ENCODE measurements around the gene ZNF532.

ZNF532 gene

GRCh38 chr18:58870130-58870529, 5.5 kb downstream of the ZNF532 start:
- Mint-ChIP-seq H3K9me3 (peaks cover 5% of the 10 kb centered on the region), H3K27ac (no peak overlapping the region), H3K4me3 (no peak overlapping the region), H3K36me3 (peaks cover 62% of the 10 kb centered on the region), H3K4me1 (peaks cover 37% of the 10 kb centered on the region), H3K27me3 (no peaks in the 10 kb centered on the region)
- ATAC-seq (ENCODE audit: low read depth) (no peak), DNase-seq (ENCODE audit: low spot score in 2 of 2) (no peak)

GRCh38 chr18:58870621-58871020, 5.9 kb downstream of the ZNF532 start:
- Mint-ChIP-seq H3K27ac (no peak overlapping the region), H3K27me3 (no peaks in the 10 kb centered on the region), H3K4me1 (peaks cover 37% of the 10 kb centered on the region), H3K36me3 (peaks cover 57% of the 10 kb centered on the region), H3K4me3 (no peak overlapping the region), H3K9me3 (peaks cover 5% of the 10 kb centered on the region)
- ATAC-seq (ENCODE audit: low read depth), result no peak
- no peak for DNase-seq (ENCODE audit: low spot score in 2 of 2)

GRCh38 chr18:58871514-58872420, 7.1 kb downstream of the ZNF532 start:
- no peak overlapping the region for H3K4me3 Mint-ChIP-seq
- no peaks in the 10 kb centered on the region for H3K27me3 Mint-ChIP-seq
- ATAC-seq (ENCODE audit: low read depth), result no peak
- DNase-seq (ENCODE audit: low spot score in 2 of 2), result no peak
- H3K4me1 Mint-ChIP-seq, result peaks cover 31% of the 10 kb centered on the region
- H3K27ac Mint-ChIP-seq, result no peak overlapping the region
- peaks cover 5% of the 10 kb centered on the region for H3K9me3 Mint-ChIP-seq
- H3K36me3 Mint-ChIP-seq, result peaks cover 50% of the 10 kb centered on the region

DNA sequence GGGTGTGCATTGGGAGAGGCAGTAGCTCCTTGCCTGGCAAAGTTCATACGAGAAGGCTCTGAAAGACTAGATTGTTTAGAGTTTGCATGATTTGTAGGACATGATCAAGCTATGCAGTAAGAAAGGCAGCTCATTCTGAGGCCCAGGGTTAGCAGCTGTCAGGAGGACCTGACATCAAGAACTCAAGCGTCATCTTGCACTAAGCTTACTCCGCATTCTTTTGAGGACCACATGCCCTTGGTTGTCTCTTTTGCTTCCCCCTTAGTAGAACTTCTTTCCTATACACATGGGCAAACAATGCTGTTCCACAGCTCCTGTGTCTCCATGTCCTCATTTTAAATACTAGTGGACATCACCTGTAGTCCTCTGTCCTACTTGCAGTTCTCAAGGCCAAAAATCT, 14.0 kb downstream of the ZNF532 start:
- peaks cover 30% of the 10 kb centered on the region for H3K36me3 Mint-ChIP-seq
- no peak for ATAC-seq (ENCODE audit: low read depth)

GRCh38 chr18:58881477-58881876, 16.8 kb downstream of the ZNF532 start:
- DNase-seq (ENCODE audit: low spot score in 2 of 2) (no peak), ATAC-seq (ENCODE audit: low read depth) (no peak)
- Mint-ChIP-seq H3K36me3 (peaks cover 26% of the 10 kb centered on the region), H3K9me3 (no peaks in the 10 kb centered on the region), H3K4me3 (no peak overlapping the region), H3K27ac (peak overlapping the region; percentile 50), H3K27me3 (no peaks in the 10 kb centered on the region), H3K4me1 (peaks cover 22% of the 10 kb centered on the region)

More for the DNA sequence above, 14.0 kb downstream of the ZNF532 start:
- Mint-ChIP-seq H3K4me1 (peaks cover 31% of the 10 kb centered on the region), H3K27me3 (no peaks in the 10 kb centered on the region), H3K4me3 (no peak overlapping the region), H3K9me3 (no peaks in the 10 kb centered on the region), H3K27ac (no peak overlapping the region)
- DNase-seq (ENCODE audit: low spot score in 2 of 2), result no peak

DNA sequence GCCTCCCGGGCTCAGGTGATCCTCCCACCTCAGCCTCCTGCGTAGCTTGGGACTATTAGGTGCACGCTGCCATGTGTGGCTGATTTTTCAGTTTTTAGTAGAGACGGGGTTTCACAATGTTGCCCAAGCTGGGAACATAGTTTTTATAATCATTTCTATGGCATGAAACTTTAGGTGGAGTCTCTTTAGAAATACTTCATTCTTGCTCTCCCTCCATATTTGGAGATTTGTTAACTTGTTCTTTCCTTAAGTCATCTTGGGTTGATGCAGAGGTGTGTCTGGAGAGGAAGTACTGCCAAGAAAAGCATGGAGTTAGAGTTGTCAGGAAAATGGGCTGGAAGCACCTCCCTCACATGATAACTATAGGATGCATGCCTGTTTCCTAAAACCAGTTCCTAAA, 17.4 kb downstream of the ZNF532 start:
- ATAC-seq (ENCODE audit: low read depth) (no peak), DNase-seq (ENCODE audit: low spot score in 2 of 2) (no peak)
- no peaks in the 10 kb centered on the region for H3K9me3 Mint-ChIP-seq
- peaks cover 23% of the 10 kb centered on the region for H3K4me1 Mint-ChIP-seq
- no peaks in the 10 kb centered on the region for H3K27me3 Mint-ChIP-seq
- peaks cover 23% of the 10 kb centered on the region for H3K36me3 Mint-ChIP-seq
- H3K4me3 Mint-ChIP-seq, result no peak overlapping the region
- H3K27ac Mint-ChIP-seq, result no peak overlapping the region

DNA sequence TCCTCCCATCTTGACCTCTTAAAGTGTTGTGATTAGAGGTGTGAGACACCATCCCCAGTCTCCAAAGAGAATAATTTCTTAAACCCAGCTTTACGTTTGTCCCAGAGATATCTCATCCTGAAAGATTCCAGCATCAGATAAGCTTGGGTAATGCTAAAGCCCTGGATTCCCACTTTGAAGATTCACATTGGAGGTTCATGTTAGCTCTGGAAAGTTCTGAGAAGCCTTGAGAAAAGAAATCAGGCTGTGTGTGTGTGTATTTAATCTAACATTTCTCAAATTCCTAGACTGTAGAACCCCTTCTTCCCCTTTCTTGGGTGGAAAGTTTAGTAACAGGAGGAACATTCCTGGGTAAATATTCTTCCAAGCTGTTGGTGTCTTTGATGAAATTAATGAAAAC, 18.0 kb downstream of the ZNF532 start:
- ATAC-seq (ENCODE audit: low read depth) (no peak), DNase-seq (ENCODE audit: low spot score in 2 of 2) (no peak)
- H3K9me3 Mint-ChIP-seq, result no peaks in the 10 kb centered on the region
- no peak overlapping the region for H3K27ac Mint-ChIP-seq
- H3K36me3 Mint-ChIP-seq, result peaks cover 18% of the 10 kb centered on the region
- H3K27me3 Mint-ChIP-seq, result no peaks in the 10 kb centered on the region
- no peak overlapping the region for H3K4me3 Mint-ChIP-seq
- peaks cover 24% of the 10 kb centered on the region for H3K4me1 Mint-ChIP-seq

DNA sequence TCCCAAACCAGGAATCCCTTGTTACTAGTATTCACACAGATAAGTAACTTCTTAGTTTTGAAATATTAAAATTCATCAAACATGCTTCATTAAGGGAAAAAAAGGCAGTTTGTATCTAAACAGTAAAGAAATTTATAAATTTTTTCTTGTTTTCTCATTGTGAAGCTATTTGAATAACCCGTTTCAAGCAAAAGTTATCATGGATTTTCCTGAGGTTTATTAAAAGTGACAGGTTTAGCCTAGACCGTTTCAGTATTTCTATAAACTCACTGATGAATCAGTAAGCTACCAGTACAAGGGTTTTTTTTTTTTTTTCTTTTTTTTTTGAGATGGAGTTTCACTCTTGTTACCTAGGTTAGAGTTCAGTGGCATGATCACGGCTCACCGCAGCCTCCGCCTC, 20.0 kb downstream of the ZNF532 start:
- Mint-ChIP-seq H3K4me3 (no peak overlapping the region), H3K27me3 (no peaks in the 10 kb centered on the region), H3K36me3 (peaks cover 9% of the 10 kb centered on the region), H3K27ac (no peak overlapping the region), H3K4me1 (peaks cover 17% of the 10 kb centered on the region), H3K9me3 (no peaks in the 10 kb centered on the region)
- ATAC-seq (ENCODE audit: low read depth), result no peak
- no peak for DNase-seq (ENCODE audit: low spot score in 2 of 2)

DNA sequence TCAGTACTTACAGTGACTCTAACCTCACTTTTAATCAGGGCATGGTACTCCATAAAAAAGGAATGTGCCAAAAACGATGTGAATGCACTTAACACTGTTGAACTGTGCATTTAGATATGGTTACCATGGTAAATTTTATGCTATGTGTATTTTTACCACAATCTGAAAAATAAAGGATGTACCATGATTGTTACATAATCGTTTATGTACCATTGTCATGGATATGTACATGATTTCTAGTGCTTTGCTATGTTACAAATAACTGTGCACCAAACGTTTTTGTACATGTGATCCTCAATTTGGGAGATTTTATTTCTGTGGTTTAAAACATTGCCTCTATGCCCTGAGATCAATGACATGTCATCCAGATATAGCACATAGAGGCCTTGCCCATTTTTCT, 21.8 kb downstream of the ZNF532 start:
- Mint-ChIP-seq H3K27me3 (no peaks in the 10 kb centered on the region), H3K4me1 (peaks cover 11% of the 10 kb centered on the region), H3K4me3 (no peak overlapping the region), H3K9me3 (no peaks in the 10 kb centered on the region), H3K36me3 (peaks cover 9% of the 10 kb centered on the region), H3K27ac (peak overlapping the region; percentile 56)
- no peak for DNase-seq (ENCODE audit: low spot score in 2 of 2)
- no peak for ATAC-seq (ENCODE audit: low read depth)

- Mint-ChIP-seq H3K36me3 (peaks cover 8% of the 10 kb centered on the region), H3K4me1 (peaks cover 14% of the 10 kb centered on the region), H3K4me3 (peak overlapping the region; percentile 55), H3K27me3 (no peaks in the 10 kb centered on the region), H3K27ac (peak overlapping the region; percentile 56), H3K9me3 (no peaks in the 10 kb centered on the region)
- ATAC-seq (ENCODE audit: low read depth) (peak; percentile 17), DNase-seq (ENCODE audit: low spot score in 2 of 2) (no peak)
Measured at GRCh38 chr18:58886864-58887612, 22.4 kb downstream of the ZNF532 start.

DNA sequence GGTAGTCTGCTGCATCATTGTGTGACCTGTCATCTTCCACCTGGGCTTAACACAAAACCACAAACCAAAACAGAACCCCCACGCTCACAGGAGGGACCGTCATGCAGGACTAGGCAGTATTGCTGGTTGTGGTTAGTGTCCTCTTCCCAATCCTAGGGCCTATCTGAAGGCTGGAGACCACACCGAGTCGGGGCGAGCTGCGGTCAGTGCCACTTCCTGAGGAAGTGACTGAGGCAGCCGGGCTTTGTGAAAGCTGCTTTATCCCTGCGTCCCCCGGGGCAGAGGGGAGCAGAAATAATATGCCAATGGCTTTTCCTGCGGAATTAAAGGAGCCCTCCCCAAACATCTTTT, 22.9 kb downstream of the ZNF532 start:
- Mint-ChIP-seq H3K4me3 (peak overlapping the region; percentile 55), H3K36me3 (peaks cover 8% of the 10 kb centered on the region), H3K27me3 (no peaks in the 10 kb centered on the region), H3K9me3 (no peaks in the 10 kb centered on the region), H3K27ac (peak overlapping the region; percentile 56), H3K4me1 (peaks cover 17% of the 10 kb centered on the region)
- ATAC-seq (ENCODE audit: low read depth) (peak; percentile 91), DNase-seq (ENCODE audit: low spot score in 2 of 2) (peak in 1 of 2 donors; percentile 14)

DNA sequence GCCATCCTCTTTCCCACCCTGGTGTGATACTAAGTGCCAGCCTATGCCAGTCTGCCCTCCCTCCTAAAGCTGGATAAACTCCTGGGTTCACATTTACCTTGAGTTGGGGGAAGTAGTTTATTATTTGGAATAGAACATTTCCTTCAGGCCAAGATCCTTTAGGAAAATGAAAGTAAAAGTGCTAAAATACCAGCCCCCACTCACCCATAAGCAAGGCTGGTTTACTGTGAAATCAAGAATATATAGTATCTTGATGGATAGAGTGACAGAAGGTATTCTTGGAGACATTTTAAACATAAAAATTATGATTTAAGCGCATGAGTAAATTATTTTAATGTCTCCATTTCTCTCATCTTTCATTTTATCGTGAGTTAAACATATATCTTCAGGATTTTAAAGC, 27.1 kb downstream of the ZNF532 start:
- Mint-ChIP-seq H3K4me1 (peaks cover 39% of the 10 kb centered on the region), H3K4me3 (no peak overlapping the region), H3K27ac (peak overlapping the region; percentile 24), H3K36me3 (peaks cover 9% of the 10 kb centered on the region), H3K27me3 (no peaks in the 10 kb centered on the region), H3K9me3 (peaks cover 2% of the 10 kb centered on the region)
- ATAC-seq (ENCODE audit: low read depth) (no peak), DNase-seq (ENCODE audit: low spot score in 2 of 2) (no peak)

- DNase-seq (ENCODE audit: low spot score in 2 of 2) (no peak), ATAC-seq (ENCODE audit: low read depth) (no peak)
- Mint-ChIP-seq H3K9me3 (peaks cover 2% of the 10 kb centered on the region), H3K4me3 (no peak overlapping the region), H3K27me3 (no peaks in the 10 kb centered on the region), H3K36me3 (peaks cover 10% of the 10 kb centered on the region), H3K27ac (no peak overlapping the region), H3K4me1 (peaks cover 39% of the 10 kb centered on the region)
Measured at GRCh38 chr18:58892488-58892887, 27.8 kb downstream of the ZNF532 start.

GRCh38 chr18:58893388-58894099, 28.9 kb downstream of the ZNF532 start:
- Mint-ChIP-seq H3K9me3 (peaks cover 2% of the 10 kb centered on the region), H3K36me3 (peaks cover 12% of the 10 kb centered on the region), H3K4me3 (no peak overlapping the region), H3K27me3 (no peaks in the 10 kb centered on the region), H3K27ac (no peak overlapping the region), H3K4me1 (peaks cover 38% of the 10 kb centered on the region)
- DNase-seq (ENCODE audit: low spot score in 2 of 2) (no peak), ATAC-seq (ENCODE audit: low read depth) (no peak)

Data from memory B cell (primary cell).